IPS DF 6.9 (cell line): ENCODE results near the gene KCNH5.

ENCODE experiments used
- DNase-seq: peaks from one replicate; pipeline ENCODE4 v3.0.0-alpha.2; 2013; ENCODE audit warnings: low read depth, low spot score
- H3K27ac ChIP-seq: one replicate; pipeline ENCODE4 v1.5.1; 2013; ENCODE audit warnings: low read length, control low read depth
- H3K27me3 ChIP-seq: 2 replicates; pipeline ENCODE4 v1.6.1; 2013; ENCODE audit warnings: mild to moderate bottlenecking, low read length; ENCODE audit not compliant: control insufficient read depth, insufficient read depth
- H3K36me3 ChIP-seq: 2 replicates; pipeline ENCODE4 v1.6.1; 2013; ENCODE audit warnings: low read length; ENCODE audit not compliant: control insufficient read depth, insufficient read depth
- H3K4me1 ChIP-seq: 2 replicates; pipeline ENCODE4 v1.6.1; 2013; ENCODE audit warnings: low read length; ENCODE audit not compliant: control insufficient read depth, insufficient read depth
- H3K4me3 ChIP-seq: 2 replicates; pipeline ENCODE4 v1.5.1; 2013; ENCODE audit warnings: mild to moderate bottlenecking, low read length
- H3K9me3 ChIP-seq: 2 replicates; pipeline ENCODE4 v1.6.1; 2013; ENCODE audit warnings: low read length, inconsistent platforms; ENCODE audit not compliant: control insufficient read depth, insufficient read depth
- WGBS: extraction: QIAGEN DNeasy Blood & Tissue Kit; methylation state at CpG from one replicate; pipeline ENCODE4 v1.1.7; 2013; ENCODE audit warnings: mixed read lengths, missing lambda C conversion rate; ENCODE audit not compliant: insufficient read length, insufficient coverage; 5-methylcytosine and 5-hydroxymethylcytosine counted together

KCNH5 gene, protein sequence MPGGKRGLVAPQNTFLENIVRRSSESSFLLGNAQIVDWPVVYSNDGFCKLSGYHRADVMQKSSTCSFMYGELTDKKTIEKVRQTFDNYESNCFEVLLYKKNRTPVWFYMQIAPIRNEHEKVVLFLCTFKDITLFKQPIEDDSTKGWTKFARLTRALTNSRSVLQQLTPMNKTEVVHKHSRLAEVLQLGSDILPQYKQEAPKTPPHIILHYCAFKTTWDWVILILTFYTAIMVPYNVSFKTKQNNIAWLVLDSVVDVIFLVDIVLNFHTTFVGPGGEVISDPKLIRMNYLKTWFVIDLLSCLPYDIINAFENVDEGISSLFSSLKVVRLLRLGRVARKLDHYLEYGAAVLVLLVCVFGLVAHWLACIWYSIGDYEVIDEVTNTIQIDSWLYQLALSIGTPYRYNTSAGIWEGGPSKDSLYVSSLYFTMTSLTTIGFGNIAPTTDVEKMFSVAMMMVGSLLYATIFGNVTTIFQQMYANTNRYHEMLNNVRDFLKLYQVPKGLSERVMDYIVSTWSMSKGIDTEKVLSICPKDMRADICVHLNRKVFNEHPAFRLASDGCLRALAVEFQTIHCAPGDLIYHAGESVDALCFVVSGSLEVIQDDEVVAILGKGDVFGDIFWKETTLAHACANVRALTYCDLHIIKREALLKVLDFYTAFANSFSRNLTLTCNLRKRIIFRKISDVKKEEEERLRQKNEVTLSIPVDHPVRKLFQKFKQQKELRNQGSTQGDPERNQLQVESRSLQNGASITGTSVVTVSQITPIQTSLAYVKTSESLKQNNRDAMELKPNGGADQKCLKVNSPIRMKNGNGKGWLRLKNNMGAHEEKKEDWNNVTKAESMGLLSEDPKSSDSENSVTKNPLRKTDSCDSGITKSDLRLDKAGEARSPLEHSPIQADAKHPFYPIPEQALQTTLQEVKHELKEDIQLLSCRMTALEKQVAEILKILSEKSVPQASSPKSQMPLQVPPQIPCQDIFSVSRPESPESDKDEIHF

DNA sequence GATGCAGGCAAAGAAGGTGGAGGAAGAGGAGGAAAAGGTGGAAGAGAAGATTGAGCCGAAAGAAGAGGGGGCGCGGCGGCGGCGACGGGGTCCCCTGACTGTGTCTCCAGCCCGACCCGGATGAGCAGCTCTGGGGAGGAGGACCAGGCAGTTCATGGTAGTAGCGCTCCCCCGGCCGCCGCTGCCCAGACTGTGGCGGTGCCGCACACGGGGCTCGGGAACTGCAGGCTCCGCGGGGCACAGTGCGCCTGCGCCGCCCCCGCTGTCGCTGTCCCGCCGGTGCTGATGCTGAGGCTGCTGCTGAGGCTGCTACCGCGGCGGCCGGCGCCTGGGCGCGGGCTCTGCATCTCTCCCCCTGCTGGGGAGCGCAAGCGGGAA is at the start of gene KCNH5:
Gene KCNH5 (minus strand): TSS at position 225 of the 378 bp plus-strand sequence. CDS start 272 bp downstream, outside the sequence.
- H3K4me3 ChIP-seq = peak within 1 kb of the TSS; percentile 58; the same call in 1 of the 2 replicates
- H3K27ac ChIP-seq = no peak within 1 kb of the TSS
- H3K4me1 ChIP-seq = peaks cover 1% of the 10 kb centered on the region; the same call in 1 of the 2 replicates
- no peaks in the 10 kb centered on the region for H3K9me3 ChIP-seq
- WGBS = no CpG with 5 or more reads among the region's 35 CpGs
- no peak for DNase-seq
- no peaks in the 10 kb centered on the region for H3K36me3 ChIP-seq
- H3K27me3 ChIP-seq = peaks cover 11% of the 10 kb centered on the region; the same call in 1 of the 2 replicates

DNA sequence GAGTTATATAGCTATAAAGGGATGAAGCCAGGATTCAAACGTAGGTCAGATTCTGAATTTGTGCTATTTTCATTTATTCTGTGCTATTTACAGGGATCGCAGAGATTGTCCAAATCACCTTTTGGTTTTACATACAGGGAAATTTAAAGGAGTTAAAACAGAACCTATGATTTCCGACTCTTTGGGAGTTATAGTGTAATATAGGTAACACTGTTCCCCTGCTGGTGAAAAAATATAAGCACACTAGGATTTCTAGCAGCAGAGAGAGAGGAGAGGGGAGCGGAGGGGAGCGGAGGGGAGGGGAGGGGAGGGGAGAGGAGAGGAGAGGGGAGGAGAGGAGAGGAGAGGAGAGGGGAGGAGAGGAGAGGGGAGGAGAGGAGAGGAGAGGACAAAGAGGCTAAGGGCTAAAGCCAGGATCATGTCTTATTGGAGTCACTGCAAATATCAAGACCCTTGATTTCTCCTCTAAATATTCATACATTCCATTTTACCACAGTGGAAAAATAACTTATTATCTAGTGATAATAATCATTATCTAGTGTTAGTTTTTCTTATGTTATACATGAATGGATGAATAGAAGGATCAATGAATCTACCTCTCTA is 46.2 kb upstream of the KCNH5 start:
- no peak for DNase-seq
- no peak overlapping the region for H3K4me3 ChIP-seq
- WGBS = no CpG with 5 or more reads among the region's 5 CpGs
- no peak overlapping the region for H3K27ac ChIP-seq
- H3K4me1 ChIP-seq = no peaks in the 10 kb centered on the region
- H3K36me3 ChIP-seq = no peaks in the 10 kb centered on the region
- no peaks in the 10 kb centered on the region for H3K9me3 ChIP-seq
- no peaks in the 10 kb centered on the region for H3K27me3 ChIP-seq

DNA sequence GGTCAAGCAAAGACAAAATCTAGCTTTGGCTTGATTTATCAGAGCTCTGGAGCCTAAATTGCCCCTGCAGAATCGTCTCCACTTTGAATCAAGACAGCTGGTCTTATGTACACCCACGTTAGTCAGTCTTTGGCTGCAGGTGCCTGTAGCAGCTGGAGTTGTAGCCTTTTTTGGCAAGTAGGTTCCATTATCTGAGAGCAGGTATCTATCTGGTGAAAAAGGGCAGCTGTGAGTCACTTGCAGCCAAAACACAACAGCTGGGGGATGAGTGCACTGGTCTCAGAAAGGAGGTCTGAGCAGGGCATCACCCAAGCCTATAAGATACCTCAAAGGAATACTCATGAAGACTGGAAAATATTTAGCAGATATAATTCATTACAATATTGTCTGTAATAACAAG is 43.6 kb upstream of the KCNH5 start:
- Histone ChIP-seq H3K36me3 (no peaks in the 10 kb centered on the region), H3K4me1 (no peaks in the 10 kb centered on the region), H3K9me3 (no peaks in the 10 kb centered on the region), H3K27ac (no peak overlapping the region), H3K27me3 (no peaks in the 10 kb centered on the region), H3K4me3 (no peak overlapping the region)
- DNase-seq = no peak
- no CpG with 5 or more reads among the region's 2 CpGs for WGBS

DNA sequence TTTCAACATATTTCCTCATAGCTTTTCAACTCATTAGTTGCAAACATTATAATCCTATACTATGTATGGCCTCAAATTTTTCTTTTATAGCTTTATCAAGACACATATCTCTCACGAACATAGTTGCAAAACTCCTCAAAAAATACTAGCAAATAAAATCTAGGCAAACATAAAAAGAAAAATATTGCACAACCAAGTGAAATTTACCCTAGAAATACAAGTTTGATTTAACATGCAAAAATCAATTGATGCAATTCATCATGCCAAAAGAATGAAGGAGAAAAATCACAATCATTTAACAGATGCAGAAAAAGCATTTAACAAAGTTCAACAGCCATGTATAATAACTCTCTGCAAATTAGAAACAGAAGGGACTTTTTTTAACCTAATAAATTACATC is 33.3 kb upstream of the KCNH5 start:
- Histone ChIP-seq H3K9me3 (no peaks in the 10 kb centered on the region), H3K27me3 (no peaks in the 10 kb centered on the region), H3K36me3 (no peaks in the 10 kb centered on the region), H3K4me3 (no peak overlapping the region), H3K27ac (no peak overlapping the region), H3K4me1 (no peaks in the 10 kb centered on the region)
- no CpG with 5 or more reads among the region's 1 CpG for WGBS
- DNase-seq = no peak

DNA sequence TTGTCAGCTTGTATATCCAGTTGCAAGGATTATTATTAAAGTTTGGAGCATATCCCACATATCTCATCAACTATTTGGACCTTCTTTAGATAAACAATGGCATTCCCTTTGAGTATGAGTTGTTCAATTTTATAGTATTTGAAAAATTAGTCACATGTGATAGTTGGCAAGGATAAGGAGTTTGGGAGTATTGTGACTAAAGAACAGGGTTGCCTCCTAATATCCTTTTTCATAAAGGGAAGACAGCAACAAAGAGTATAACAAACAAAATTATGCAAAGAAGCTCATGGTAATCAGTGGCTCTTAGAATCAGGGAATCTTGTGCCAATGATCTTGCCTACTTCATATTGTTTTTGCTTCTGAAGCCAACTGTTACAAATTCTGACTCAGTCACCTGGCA is 31.2 kb upstream of the KCNH5 start:
- no peaks in the 10 kb centered on the region for H3K36me3 ChIP-seq
- no peak for DNase-seq
- no peaks in the 10 kb centered on the region for H3K27me3 ChIP-seq
- no peaks in the 10 kb centered on the region for H3K9me3 ChIP-seq
- H3K4me1 ChIP-seq = no peaks in the 10 kb centered on the region
- H3K4me3 ChIP-seq = no peak overlapping the region
- H3K27ac ChIP-seq = no peak overlapping the region

DNA sequence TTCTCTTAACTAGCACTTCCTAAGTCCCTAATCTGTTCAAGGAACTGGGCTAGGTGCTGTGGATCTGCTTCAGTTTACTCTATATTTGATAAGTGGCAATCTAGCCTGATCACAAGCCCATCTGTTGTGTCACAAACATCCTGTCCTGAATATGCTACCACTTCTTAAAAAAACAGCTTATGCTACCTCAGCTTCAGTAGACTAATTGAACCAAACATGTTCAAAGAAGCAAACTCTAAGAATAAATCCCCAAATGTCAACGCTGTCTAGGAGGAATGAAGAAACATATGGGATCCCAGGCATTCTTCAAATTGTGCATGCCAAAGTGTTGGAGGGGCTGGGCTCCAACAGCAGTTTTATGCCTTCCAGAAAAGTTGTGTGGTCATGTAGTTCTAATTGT is 10.4 kb upstream of the KCNH5 start:
- no peak overlapping the region for H3K27ac ChIP-seq
- H3K36me3 ChIP-seq = no peaks in the 10 kb centered on the region
- H3K4me3 ChIP-seq = no peak overlapping the region
- WGBS = no CpG with 5 or more reads among the region's 1 CpG
- H3K27me3 ChIP-seq = no peaks in the 10 kb centered on the region
- H3K4me1 ChIP-seq = no peaks in the 10 kb centered on the region
- no peaks in the 10 kb centered on the region for H3K9me3 ChIP-seq
- DNase-seq = no peak

DNA sequence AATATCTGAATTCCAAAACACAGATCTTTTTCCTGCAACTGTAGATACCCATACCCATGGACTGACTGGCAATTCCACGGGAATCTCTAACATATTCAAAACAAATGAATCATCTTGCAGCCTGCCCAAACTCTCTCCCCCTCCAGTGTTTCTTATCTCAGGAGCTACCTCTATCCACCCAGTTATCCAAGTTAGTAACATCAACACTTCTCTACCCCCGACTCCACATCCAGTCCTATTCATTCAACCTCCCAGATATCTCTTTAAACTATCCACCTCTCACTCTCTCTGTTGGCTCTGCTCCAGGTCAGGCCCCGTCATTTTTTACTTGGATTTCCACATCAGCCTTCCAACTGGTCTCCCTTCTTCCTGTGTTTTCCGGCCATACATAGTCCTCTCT is 6.7 kb upstream of the KCNH5 start:
- no peak overlapping the region for H3K4me3 ChIP-seq
- peaks cover 1% of the 10 kb centered on the region; the same call in 1 of the 2 replicates for H3K4me1 ChIP-seq
- no peaks in the 10 kb centered on the region for H3K27me3 ChIP-seq
- no CpG with 5 or more reads among the region's 4 CpGs for WGBS
- no peaks in the 10 kb centered on the region for H3K36me3 ChIP-seq
- no peak for DNase-seq
- no peak overlapping the region for H3K27ac ChIP-seq
- no peaks in the 10 kb centered on the region for H3K9me3 ChIP-seq

DNA sequence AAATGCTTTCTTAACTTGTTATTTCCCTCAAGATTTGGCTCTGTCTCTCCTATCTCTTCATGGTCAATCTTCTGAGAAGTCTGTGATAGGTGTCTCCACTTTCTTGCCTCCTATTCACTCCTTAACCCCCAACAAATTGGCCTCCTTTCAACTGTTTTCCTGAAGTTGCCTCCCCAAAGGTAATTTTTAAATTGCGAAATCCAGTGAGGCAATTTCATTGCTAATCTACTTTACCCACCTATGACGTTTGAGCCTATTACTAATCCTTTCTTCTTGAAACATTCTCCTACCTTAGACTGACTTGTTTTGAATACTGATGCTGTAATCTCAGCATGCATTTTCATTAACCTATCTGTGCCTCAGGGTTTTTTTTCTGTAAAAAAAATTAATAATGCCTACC is 6.0 kb upstream of the KCNH5 start:
- no CpG with 5 or more reads among the region's 2 CpGs for WGBS
- Histone ChIP-seq H3K4me1 (peaks cover 1% of the 10 kb centered on the region; the same call in 1 of the 2 replicates), H3K36me3 (no peaks in the 10 kb centered on the region), H3K27ac (no peak overlapping the region), H3K9me3 (no peaks in the 10 kb centered on the region), H3K4me3 (no peak overlapping the region), H3K27me3 (peaks cover 3% of the 10 kb centered on the region; the same call in 1 of the 2 replicates)
- no peak for DNase-seq

DNA sequence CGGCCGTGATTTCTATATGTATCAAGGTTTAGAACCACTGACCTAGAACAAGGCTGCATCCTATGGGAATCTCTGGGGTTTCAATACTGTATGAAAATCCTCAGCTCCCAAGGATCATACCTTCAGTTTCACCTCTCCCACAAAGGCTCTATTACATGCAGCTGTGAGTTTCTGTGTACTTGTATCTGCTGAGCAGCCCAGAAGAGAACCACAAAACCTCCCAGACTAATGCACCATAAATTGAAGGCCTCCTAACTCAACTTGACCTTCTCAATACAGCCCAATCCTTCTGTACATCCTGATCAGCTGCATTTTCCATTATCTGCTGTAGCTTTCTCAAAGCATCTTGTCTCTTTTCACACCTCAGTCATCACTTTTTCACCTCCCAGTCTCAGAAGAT is 5.4 kb upstream of the KCNH5 start:
- no peak overlapping the region for H3K27ac ChIP-seq
- H3K9me3 ChIP-seq = no peaks in the 10 kb centered on the region
- H3K36me3 ChIP-seq = no peaks in the 10 kb centered on the region
- WGBS = no CpG with 5 or more reads among the region's 2 CpGs
- peaks cover 1% of the 10 kb centered on the region; the same call in 1 of the 2 replicates for H3K4me1 ChIP-seq
- peaks cover 6% of the 10 kb centered on the region; the same call in 1 of the 2 replicates for H3K27me3 ChIP-seq
- no peak overlapping the region for H3K4me3 ChIP-seq
- no peak for DNase-seq
